ENCODE measurements around the gene DNASE2B. TPM values are rescaled to one million over a fixed set of nuclear protein-coding genes. Genes with fewer than 3 reads are reported as not detected.

The DNASE2B gene
- 1 to 10 TPM in 1 of 2 donors, under 1 TPM in 1; 0.85 to 8.6 TPM for total RNA-seq

GRCh38 chr1:84398175-84399155 lies at the start of gene DNASE2B:
TSS of gene DNASE2B (plus strand) at chr1:84398484. CDS start at chr1:84398565, 81 bp downstream.
- Histone ChIP-seq H3K4me3 (no peak within 1 kb of the TSS), H3K36me3 (no peaks in the 10 kb centered on the region), H3K27me3 (replicated peaks; ENCODE audit: insufficient read depth) (no peaks in the 10 kb centered on the region), H3K4me1 (replicated peaks) (no peaks in the 10 kb centered on the region), H3K27ac (no peak within 1 kb of the TSS), H3K9me3 (no peaks in the 10 kb centered on the region)
- 81% methylated on average over 11 of the region's 11 CpGs for WGBS
- no peak for DNase-seq (ENCODE audit: low spot score)
- intact Hi-C loops (cut with DNase I), result no loop called here
- TF ChIP-seq POLR2A (IDR thresholded peaks at IDR 0.05) (no peak), POLR2AphosphoS5 (IDR thresholded peaks at IDR 0.05) (no peak)
- TF ChIP-seq, protein P1, sequence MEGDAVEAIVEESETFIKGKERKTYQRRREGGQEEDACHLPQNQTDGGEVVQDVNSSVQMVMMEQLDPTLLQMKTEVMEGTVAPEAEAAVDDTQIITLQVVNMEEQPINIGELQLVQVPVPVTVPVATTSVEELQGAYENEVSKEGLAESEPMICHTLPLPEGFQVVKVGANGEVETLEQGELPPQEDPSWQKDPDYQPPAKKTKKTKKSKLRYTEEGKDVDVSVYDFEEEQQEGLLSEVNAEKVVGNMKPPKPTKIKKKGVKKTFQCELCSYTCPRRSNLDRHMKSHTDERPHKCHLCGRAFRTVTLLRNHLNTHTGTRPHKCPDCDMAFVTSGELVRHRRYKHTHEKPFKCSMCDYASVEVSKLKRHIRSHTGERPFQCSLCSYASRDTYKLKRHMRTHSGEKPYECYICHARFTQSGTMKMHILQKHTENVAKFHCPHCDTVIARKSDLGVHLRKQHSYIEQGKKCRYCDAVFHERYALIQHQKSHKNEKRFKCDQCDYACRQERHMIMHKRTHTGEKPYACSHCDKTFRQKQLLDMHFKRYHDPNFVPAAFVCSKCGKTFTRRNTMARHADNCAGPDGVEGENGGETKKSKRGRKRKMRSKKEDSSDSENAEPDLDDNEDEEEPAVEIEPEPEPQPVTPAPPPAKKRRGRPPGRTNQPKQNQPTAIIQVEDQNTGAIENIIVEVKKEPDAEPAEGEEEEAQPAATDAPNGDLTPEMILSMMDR (IDR thresholded peaks at IDR 0.05), result no peak

DNA sequence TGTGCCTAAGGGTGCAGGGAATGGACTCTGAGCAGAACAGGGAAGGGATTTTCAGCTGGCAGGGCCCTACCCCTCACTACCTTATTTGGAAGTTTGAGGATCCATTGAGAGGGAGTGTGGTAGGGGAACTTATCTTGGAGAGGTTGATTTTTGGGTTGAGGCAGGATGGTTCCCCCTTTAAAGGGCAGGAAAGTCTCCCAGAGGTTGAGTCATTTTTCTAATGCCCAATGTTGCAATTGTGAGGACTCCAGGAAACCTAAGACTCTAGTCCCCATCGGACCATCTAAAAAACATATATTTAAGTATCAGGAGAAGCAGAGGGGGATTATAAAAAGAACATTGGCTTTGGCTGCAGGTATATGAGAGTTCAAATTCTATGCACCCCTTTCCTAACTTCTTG lies 49.5 kb upstream of the DNASE2B start:
- no peaks in the 10 kb centered on the region for H3K27me3 ChIP-seq (replicated peaks; ENCODE audit: insufficient read depth)
- H3K9me3 ChIP-seq, result no peaks in the 10 kb centered on the region
- no peak overlapping the region for H3K27ac ChIP-seq
- H3K36me3 ChIP-seq, result no peaks in the 10 kb centered on the region
- TF ChIP-seq POLR2A (IDR thresholded peaks at IDR 0.05) (no peak), POLR2AphosphoS5 (IDR thresholded peaks at IDR 0.05) (no peak)
- TF ChIP-seq, protein P1 (IDR thresholded peaks at IDR 0.05), result no peak
- no peak for DNase-seq (ENCODE audit: low spot score)
- intact Hi-C loops (cut with DNase I), result no loop called here
- no peaks in the 10 kb centered on the region for H3K4me1 ChIP-seq (replicated peaks)
- H3K4me3 ChIP-seq, result no peak overlapping the region
- WGBS, result 100% methylated on average over 1 of the region's 1 CpG

DNA sequence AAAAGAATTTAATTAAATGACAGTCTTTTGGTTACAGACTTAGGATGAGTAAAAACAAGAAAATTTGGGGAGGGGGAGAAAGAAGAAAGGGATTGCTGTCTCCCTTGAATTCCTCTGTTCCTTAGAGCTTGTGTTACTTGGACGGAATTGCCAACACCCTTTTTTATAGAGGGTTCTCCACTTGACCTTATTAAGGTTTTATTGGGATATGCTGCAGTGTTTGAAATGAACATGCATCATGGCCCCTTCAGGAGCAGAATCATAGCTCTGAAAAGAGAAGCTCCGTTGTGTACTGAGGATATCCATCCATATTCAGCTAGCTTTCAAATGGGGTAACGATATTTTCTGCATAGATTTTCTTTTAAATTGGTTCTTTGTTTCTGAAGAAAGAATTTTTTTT lies 48.2 kb upstream of the DNASE2B start:
- no peak for DNase-seq (ENCODE audit: low spot score)
- intact Hi-C loops (cut with DNase I), result no loop called here
- Histone ChIP-seq H3K4me1 (replicated peaks) (no peaks in the 10 kb centered on the region), H3K36me3 (no peaks in the 10 kb centered on the region), H3K4me3 (no peak overlapping the region), H3K9me3 (no peaks in the 10 kb centered on the region), H3K27me3 (replicated peaks; ENCODE audit: insufficient read depth) (no peaks in the 10 kb centered on the region), H3K27ac (no peak overlapping the region)
- no peak for TF ChIP-seq POLR2AphosphoS5 (IDR thresholded peaks at IDR 0.05)
- no peak for TF ChIP-seq POLR2A (IDR thresholded peaks at IDR 0.05)
- TF ChIP-seq, protein P1 (IDR thresholded peaks at IDR 0.05), result no peak
- 23% methylated on average over 3 of the region's 3 CpGs for WGBS

DNA sequence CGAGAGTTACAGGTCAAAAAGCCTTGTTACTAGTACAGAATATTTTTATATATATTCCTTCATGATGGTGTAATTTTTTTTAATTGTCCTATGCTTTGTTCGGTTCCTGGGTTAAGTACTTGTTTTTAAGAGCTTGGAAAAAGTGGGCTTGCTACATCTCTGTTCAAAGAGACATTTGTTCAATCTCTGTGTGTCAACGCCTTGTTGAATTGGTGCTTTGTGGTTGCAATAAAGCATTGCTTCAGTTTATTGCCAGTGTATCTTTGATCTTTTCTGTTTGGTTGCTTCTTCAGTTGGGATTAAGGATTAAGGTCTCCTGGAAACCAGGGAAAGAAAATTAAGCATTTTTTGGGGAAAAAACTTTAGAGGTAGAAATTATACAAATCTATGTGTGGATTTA lies 47.7 kb upstream of the DNASE2B start:
- 56% methylated on average over 3 of the region's 3 CpGs for WGBS

More for the DNA sequence above, 47.7 kb upstream of the DNASE2B start:
- H3K27me3 ChIP-seq (replicated peaks; ENCODE audit: insufficient read depth), result no peaks in the 10 kb centered on the region
- no peaks in the 10 kb centered on the region for H3K36me3 ChIP-seq
- H3K4me1 ChIP-seq (replicated peaks), result no peaks in the 10 kb centered on the region
- H3K27ac ChIP-seq, result no peak overlapping the region
- H3K4me3 ChIP-seq, result no peak overlapping the region
- TF ChIP-seq, protein P1 (IDR thresholded peaks at IDR 0.05), result no peak
- TF ChIP-seq POLR2AphosphoS5 (IDR thresholded peaks at IDR 0.05), result no peak
- TF ChIP-seq POLR2A (IDR thresholded peaks at IDR 0.05), result no peak
- intact Hi-C loops (cut with DNase I), result no loop called here
- no peaks in the 10 kb centered on the region for H3K9me3 ChIP-seq
- no peak for DNase-seq (ENCODE audit: low spot score)

All from prostate gland (tissue), 2 donors.